NCI-H1694 (cell line): ENCODE data around the gene ZC3H7A.
A peak's percentile ranks its signal among the peaks of the same experiment; 100 is the strongest.
"Not testable (repeated sequence)": the region's sequence is repeated elsewhere in the genome, so short reads cannot be mapped to it uniquely, and the experiment has no call there.

Source experiments
- DNase-seq: peaks from one replicate; lab custom pipeline; 2025; lab: John Stamatoyannopoulos, UW

The ZC3H7A gene, protein sequence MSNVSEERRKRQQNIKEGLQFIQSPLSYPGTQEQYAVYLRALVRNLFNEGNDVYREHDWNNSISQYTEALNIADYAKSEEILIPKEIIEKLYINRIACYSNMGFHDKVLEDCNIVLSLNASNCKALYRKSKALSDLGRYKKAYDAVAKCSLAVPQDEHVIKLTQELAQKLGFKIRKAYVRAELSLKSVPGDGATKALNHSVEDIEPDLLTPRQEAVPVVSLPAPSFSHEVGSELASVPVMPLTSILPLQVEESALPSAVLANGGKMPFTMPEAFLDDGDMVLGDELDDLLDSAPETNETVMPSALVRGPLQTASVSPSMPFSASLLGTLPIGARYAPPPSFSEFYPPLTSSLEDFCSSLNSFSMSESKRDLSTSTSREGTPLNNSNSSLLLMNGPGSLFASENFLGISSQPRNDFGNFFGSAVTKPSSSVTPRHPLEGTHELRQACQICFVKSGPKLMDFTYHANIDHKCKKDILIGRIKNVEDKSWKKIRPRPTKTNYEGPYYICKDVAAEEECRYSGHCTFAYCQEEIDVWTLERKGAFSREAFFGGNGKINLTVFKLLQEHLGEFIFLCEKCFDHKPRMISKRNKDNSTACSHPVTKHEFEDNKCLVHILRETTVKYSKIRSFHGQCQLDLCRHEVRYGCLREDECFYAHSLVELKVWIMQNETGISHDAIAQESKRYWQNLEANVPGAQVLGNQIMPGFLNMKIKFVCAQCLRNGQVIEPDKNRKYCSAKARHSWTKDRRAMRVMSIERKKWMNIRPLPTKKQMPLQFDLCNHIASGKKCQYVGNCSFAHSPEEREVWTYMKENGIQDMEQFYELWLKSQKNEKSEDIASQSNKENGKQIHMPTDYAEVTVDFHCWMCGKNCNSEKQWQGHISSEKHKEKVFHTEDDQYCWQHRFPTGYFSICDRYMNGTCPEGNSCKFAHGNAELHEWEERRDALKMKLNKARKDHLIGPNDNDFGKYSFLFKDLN

DNA sequence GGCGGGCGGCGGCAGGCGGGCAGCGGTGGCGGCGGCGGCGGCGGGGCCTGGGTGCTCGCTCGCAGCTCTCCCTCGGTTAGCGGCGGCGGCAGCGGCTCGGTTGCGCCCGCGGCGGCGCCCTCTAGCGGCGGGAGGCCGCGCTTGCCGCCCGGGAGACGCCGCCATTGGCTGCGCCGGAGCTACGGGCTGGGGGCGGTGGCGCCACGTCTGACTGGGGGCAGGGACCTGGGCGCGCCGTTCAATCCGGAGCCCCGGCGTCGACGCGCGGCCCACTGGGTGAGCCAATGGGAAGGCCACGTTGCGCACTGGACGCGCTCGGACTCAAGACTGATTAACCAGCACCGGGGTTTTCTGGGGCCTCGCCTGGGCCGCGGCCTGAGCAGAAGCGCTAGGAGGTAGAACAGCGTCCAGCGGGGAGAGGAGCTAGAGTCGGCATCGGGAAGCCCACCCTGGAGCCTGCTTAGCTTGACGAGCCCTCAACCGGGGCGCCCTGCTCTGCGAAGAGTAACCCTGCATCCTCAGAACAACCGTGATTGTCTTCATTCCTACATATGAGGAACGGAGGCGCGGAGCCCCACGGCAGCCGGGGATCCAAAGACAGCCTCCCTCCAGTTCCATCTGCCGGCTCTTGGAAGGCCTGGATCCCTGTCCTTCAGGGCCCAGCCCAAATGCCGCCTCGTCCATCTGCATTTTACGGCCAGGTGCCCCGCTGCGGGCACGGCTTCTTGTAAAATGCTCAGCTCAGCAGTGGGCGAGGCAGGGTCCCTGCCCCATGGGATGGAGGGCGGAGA is at the start of gene ZC3H7A:
Gene ZC3H7A (minus strand): TSS at position 93 of the 791 bp plus-strand sequence. CDS start 14,904 bp downstream, outside the sequence.
- peak; percentile 73 for DNase-seq

DNA sequence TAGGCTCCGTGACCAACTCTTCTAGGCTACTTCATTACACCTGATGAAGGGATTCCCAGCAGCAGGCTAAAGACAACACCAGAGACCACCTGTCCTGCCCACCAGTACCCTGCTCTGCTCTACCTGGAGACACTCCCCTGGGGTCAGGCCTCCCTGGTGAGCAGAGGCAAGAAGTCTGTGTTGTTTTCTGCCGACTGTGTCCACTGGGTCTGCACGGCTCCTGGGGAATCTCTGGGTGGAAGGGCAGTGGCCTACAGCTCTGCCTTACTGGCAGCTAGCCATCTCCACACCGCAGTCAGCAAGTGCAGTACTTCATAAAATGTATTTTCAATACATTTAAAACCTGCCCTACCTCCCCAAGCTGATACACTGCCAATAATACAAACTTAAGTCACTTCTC is 47.4 kb upstream of the ZC3H7A start:
- DNase-seq, result no peak

DNA sequence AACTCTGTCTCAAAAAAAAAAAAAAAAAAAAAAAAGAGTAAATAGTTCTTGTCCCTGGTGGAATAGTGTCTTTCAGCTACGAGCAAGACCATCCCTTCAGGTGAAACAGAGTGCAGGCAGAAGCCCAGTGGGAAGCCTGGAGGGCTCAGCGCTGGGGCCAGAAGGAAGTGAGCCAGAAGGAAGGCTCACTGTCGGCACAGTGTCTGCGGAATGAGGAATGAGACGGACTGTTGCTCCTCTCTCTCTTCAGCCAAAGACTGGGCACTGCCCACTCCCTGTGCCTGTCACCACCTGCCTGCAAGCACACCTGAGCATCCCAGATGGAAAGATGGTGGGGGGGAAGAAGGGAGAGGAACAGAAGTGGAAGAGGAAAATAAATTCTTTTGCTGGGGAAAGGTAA is 46.8 kb upstream of the ZC3H7A start:
- DNase-seq, result no peak

DNA sequence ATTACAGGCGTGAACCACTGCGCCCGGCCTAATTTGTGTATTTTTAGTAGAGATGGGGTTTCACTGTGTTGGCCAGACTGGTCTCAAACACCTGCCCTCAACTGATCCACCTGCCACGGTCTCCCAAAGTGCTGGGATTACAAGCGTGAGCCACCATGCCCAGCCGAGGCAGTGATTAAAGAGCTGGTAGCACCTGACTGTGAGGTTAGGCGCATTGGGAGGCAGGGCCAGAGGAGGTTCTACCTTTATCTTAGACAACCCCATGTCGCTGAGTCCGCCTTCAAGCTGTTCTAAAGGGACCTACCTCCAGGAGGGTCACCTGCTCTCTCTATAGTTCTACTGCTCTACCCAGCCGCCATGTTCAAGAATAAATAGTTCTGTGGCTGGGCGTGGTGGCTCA is 46.1 kb upstream of the ZC3H7A start:
- DNase-seq, result no peak

DNA sequence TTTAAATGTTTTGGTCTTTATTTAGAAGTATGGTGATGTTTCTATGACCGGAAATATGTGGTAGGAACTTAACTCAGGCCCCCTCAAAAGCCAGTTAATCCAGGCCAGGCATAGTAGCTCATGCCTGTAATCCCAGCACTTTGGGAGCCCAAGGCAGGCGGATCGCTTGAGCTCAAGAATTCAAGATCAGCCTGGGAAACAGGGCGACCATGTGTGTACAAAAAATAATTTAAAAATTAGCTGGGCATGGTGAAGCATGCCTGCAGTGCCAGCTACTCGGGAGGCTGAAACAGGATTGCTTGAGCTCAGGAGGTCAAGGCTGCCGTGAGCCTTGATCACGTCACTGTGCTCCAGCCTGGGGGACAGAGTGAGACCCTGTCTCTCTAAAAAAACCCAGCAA is 44.0 kb upstream of the ZC3H7A start:
- DNase-seq, result no peak

DNA sequence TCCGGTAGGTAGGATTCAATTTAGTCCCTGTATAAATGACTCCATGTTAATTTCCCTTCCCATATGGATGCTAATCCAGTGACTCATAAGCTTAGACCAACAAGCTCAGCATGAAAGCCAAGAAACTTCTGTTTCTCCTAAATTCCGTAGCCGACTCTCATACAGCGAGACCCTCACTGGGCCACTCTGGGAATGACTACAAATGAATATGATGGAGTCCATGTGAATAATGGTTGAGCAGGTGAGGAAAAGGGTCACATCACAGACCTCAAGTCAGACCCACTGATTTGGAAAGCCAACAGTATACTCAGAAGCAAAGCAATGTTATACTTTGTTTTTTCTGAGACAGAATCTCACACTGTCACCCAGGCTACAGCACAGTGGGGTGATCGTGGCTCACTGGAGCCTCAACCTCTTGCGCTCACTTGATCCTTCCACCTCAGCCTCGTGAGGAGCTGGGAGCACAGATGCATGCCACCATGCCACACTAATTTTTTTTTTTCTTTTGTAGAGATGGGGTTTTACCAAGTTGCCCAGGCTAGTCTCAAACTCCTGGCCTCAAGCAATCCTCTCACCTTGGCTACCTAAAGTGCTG is 39.7 kb upstream of the ZC3H7A start:
- DNase-seq, result no peak

DNA sequence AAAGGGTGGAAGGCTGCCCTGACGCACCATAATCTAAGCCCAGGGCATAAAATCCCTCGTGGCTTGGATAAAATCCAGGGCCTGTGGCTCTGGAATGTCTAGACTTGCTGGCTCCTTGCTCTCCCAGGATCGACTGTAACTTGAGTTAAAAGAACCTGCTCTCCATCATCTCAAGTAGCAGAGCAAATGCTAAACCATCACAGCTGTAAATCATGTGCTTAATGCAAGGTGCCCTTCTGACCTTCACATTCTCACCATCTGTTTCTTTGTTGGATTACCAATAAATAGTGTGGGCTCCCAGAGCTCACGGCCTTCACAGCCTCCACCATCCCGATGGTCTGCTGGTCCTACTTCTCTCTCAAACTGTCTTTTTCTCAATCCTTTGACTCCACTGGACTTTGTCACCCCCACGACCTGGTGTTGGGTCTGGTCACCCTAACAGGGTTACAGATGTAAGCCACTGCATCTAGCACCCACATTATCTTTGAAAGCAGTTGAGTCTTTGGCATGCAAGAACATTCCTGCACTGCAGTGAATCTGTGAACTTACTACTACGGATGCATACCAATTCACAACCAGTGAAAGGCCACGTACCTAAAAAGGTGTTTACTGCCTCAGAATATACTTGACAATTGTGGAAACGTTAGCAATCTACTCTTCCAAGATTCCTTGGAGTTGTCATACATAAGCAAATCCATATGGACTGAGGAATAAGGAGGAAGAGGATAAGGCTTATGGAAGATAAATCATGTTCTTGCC is 39.0 kb upstream of the ZC3H7A start:
- DNase-seq, result no peak

DNA sequence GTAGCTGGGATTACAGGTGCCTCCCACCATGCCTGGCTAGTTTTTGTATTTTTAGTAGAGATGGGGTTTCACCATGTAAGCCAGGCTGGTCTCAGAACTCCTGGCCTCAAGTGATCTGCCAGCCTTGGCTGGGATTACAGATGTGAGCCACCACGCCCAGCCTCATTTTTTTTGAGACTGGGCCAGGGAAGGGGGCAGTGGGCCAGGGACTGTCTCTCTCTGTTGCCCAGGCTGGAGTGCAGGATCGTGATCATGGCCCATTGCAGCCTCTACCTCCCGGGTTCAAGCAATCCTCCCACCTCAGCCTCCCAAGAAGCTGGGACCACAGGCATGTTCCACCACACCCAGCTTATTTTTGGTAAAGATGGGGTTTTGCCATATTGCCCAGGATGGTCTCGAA is 38.3 kb upstream of the ZC3H7A start:
- DNase-seq, result no peak

DNA sequence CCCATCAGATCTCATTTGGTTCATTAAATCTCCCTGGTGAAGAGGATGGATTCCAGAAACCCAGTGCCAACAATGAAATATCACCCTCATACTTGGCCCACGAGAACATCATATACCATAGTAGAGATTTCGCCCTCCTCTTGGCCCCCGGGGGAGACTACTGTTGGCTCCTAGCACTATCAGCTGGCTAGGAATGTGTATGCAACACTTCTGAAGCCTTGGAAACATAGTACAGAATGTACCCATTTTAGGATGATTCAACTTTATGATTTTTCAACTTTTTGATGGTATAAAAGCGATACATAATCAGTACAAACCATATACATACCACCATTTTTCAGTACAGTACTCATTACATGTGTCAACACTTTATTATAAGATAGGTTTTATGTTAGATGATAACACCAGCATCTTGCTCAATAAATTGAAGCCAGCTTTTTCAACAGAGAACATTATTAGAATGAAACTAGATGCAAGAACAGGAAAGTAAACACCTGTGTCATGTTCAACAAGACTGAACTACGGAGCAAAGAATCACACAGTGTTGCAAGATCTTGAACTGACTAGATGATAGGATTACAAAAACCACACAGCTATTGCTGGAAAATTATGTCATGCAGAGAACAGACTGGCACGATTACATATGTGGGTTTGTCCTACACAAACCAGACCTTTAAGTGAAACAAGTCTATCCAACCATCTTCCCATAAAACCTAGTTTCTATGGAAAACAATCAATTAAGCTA is 37.1 kb upstream of the ZC3H7A start:
- DNase-seq, result no peak

DNA sequence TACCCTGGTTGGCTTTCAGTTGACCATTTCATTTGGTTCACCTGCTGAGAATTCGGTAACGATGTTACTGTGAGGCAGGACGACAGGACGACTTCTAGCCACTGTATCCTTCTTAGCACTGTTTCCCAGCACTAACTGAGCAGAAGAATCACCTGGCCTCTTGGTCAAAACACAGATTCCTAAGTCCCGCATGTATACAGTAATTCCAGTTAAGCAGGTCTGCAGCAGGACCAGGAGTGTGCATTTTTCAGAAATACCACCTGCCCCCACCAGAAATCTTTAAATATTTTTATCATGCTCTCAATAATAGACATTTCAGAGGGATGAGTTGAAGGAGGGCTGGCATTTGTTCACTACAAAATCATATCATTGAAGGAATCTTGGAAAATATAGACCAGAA is 31.6 kb upstream of the ZC3H7A start:
- DNase-seq, result no peak

DNA sequence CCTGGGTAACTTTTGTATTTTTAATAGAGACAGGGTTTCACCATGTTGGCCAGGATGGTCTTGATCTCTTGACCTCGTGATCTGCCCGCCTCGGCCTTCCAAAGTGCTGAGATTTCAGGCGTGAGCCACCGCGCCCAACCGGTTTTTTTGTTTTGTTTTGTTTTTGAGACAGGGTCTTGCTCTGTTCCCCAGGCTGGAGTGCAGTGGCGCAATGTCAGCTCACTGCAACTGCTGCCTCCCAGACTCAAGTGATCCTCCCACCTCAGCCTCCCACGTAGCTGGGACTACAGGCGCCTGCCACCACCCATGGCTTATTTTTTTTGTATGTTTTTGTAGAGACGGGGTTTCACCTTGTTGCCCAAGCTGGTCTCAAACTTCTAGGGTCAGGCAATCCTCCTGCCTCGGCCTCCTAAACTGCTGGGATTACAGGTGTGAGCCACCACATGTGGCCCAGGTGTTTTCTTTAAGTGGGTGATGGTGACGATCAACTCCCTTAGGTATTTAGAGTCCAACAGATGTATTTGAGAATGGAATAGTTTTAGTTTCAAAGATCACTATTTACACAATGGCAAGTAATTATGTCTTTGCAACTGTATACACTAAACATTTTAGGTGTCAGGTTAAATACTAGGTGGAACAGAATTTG is 28.6 kb upstream of the ZC3H7A start:
- not testable (repeated sequence) for DNase-seq

DNA sequence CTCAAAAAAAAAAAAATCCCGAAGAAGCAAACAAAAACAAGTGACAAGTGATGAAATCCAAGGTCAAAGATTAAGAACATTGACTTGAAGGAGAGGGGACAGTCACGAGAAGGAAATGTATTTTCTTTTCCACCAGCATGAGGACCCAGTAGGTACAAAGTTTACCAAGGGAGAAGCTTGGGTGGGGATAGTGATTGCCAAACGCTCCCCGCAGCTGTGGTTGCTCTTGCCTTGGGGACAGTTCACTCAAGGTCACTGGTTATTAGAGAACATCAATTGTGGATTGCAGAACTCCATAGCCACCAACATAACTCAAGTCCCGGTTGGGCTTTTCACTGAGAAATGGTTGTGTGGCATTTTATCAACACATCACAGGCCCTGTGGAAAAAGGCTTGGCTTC is 27.3 kb upstream of the ZC3H7A start:
- no peak for DNase-seq

DNA sequence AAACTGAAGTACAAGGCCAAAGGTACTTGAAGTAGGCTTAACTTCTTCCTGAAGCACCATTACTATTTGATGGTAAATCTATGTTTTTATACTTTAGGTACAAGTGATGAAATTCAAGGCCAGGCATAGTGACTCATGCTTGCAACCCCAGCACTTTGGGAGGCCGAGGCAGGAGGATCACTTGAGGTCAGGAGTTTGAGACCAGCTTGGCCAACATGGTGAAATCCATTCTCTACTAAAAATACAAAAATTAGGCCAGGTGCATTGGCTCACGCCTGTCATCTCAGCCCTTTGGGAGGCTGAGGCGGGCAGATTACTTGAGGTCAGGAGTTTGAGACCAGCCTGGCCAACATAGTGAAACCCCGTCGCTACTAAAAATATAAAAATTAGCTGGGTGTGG is 26.6 kb upstream of the ZC3H7A start:
- DNase-seq, result not testable (repeated sequence)

DNA sequence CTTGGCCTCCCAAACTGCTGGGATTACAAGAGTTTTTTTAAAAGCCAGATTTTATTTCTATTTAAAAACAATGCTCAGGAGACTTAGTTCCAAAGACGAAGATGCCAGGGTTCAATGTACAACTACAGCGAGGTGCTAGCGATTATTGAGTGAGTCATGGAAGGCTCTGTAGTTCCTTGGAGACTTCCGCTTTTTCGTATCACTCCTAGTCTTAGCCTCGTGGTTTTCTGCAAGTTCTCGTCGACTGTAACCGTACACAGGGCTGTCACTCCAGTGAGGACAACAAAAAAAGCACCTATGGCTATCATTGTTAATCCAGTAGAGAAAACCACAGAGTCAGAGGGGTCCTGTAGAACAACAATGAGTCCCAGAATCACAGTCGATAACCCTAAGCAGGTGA is 22.7 kb upstream of the ZC3H7A start:
- DNase-seq, result no peak

DNA sequence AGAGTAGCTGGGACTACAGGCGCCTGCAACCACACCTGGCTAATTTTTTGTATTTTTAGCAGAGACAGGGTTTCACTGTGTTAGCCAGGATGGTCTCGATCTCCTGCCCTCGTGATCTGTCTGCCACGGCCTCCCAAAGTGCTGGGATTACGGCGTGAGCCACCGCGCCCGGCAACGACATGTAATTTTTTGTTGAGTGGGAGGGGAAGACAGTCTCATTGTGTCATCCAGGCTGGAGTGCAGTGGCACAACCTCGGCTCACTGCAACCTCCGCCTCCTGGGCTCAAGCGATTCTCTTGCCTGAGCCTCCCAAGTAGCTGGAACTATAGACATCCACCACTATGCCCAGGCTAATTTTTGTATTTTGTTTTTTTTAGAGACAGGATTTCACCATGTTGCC is 21.9 kb upstream of the ZC3H7A start:
- DNase-seq, result not testable (repeated sequence)

DNA sequence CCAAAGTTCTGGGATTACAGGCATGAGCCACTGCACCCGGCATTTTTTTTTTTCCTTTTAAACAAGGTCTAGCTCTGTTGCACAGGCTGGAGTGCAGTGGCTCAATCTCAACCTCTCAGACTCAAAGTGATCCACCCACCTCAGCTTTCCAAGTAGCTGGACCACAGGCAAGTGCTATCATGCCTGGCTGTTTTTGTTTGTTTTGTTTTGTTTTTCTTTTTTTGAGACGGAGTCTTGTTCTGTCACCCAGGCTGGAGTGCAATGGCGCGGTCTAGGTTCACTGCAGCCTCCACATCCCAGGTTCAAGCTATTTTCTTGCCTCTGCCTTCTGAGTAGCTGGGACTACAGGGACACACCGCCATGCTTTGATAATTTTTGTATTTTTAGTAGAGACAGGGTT is 19.1 kb upstream of the ZC3H7A start:
- no peak for DNase-seq

DNA sequence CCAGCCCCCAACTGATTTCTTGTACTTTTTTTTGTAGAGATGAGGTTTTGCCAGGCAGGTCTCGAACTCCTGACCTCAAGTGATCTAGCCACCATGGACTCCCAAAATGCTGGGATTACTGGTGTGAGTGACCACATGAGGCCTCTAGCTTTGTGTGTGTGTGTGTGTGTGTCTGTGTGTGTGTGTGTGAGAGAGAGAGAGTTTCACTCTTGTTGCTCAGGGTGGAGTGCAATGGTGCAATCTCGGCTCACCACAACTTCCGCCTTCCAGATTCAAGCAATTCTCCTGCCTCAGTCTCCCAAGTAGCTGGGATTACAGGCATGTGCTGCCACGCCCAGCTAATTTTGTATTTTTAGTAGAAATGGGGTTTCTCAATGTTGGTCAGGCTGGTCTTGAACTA is 17.7 kb upstream of the ZC3H7A start:
- DNase-seq, result not testable (repeated sequence)

DNA sequence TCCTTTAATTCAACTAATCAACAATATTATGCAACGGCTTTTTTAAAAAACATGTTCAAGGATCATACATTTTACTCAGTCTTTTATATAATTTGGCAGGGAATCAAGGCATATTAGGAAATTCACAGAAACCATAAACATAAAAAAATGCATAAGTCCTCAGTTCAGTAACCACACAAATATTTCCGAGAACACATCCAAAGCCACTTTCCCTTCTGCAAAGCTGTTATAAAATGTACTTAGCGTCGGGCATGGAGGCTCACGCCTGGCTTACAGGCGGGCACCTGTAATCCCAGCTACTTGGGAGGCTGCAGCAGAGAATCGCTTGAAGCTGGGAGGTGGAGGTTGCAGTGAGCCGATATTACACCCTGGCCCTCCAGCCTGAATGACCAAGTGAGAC is 9.7 kb upstream of the ZC3H7A start:
- no peak for DNase-seq

DNA sequence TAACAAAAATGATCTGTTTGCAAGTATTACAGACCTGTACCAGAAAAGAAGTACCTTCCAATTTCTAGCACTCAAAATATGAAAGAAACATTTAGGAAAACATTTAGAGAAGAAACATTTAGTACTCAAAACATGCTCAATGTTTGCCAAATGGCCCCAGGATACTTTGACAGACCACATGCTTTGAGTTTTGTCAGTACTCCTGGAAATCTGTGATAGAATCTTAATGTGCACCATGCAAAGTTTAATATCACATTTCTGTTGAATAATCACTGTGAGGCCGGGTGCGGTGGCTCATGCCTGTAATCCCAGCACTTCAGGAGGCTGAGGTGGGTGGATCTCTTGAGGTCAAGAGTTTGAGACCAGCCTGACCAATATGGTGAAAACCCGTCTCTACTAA is 8.5 kb upstream of the ZC3H7A start:
- DNase-seq, result no peak
